NCI-H82 (cell line): Measurements from ENCODE around the gene RAI1.
A peak's percentile ranks its signal among the peaks of the same experiment; 100 is the strongest.

Experiments used
- DNase-seq: peaks from one replicate; lab custom pipeline; 2025; lab: John Stamatoyannopoulos, UW

The RAI1 gene

DNA sequence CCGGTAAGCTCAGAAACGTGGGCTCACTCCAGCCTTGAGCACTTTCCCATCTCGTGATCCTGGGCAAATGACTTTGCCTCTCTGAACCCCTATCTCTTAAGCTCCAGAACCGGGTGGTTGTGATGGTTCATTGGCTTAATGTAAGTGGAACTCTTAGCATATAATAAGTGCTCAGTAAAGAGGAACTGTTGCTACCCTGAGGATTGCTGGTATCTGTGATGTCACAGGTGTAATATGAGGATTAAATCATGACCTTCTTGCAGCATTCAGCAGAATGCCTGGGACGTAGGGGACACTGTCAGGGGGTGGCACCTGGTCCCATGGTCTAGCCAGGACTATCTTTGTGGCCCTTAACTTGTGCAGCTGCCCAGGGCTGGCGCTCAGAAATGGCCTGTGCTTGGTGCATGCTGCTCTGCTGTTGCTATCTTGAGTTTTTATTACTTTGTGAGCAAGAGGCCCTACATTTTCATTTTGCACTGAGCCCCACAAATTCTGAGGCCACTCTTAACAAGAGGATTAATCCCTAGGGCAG lies 86.7 kb downstream of the RAI1 start:
- no peak for DNase-seq

- peak; percentile 43 for DNase-seq
Measured at GRCh38 chr17:17768424-17769088, 87.3 kb downstream of the RAI1 start.

DNA sequence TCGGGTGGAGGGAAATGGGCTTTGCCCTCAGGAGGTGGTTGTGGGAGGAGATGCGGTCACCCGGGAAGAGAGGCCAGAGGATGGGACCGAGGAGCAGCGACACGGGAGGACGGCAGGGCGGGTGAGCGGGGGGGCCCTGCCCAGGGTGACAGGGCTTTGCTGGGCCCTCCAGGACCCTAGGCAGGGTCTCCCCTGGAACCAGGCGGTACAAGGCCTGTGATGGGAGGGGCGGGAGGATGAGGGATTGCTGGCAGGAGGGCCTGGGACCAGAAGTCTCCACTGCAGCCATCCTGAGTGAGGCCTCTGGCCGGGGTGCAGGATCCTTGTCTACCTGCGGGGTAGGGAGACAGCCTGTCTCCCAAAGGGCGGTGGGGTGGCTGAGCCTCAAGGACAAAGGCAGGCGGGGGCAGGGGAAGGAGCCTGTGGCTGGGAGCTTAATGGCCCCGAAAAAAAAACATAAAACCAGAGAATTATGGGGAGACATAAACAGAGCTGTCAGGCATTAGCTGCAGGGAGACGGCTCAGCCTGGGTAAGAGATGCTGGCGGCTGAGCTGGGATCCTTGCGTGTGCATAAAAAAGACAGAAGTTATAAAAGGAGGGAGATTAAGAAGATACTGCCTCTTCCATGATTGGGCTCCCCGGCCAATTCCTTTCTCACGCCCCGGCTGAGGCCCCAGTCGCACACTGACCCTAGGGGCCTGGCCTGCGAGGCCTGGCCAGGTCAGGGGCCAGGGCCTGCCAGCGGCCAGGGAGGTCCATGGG lies 88.8 kb downstream of the RAI1 start:
- DNase-seq: peak; percentile 71

GRCh38 chr17:17770632-17771044 lies 89.4 kb downstream of the RAI1 start:
- DNase-seq: peak; percentile 95

DNA sequence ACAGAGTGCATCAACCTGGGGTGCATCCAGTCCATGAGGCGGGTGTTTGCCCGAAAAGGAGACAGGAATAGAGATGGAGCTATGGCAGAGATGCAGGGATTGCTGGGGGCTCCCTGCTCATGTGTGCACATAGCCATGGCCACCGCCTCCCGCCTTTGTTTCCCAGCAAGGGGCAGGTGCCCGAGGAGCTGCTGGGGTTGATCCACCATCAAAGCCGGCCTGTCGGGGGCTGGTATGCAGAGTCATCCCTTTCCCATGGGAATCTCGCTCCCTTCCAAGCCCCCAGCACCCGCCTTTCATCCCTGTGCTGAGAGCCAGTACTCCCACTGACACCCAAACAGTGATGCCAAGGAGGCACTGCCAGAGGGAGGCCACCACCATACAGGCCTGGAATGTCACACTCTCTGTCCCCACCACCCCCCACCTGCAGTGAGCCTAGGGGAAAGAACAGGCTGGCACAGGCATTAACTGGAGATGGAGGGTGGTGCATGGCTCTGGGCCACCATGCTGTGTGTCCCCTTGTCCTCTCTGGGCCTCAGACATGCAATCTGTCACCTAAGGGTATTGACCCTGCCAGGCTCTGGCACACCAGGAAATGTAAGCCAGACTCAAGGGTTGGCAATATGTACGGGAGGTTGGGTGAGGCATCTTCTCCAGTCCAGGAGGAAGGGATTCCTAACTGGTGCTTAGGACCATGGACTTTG lies 90.4 kb downstream of the RAI1 start:
- no peak for DNase-seq

DNA sequence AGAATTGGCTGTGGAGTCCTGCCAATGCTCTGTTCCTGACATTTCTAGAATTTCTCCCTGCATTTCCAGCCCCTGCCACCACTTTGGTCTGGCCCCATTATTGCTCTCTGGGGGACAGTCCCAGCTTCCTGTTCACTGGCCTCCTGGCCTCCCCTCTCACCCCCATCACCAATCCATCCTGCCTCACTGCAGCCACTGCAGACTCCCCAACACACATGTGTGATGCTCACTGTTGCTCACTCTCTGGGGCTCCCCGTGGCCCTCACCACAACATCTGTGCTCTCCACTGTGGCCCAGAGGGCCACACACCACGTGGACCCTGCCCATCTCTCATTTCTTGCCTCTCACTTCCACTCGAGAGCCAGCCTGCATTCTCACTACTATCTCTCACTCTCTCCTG lies 91.0 kb downstream of the RAI1 start:
- no peak for DNase-seq

GRCh38 chr17:17774009-17774881 lies 93.0 kb downstream of the RAI1 start:
- no peak for DNase-seq

- no peak for DNase-seq
Measured at GRCh38 chr17:17776889-17777288, 95.6 kb downstream of the RAI1 start.

GRCh38 chr17:17778308-17779014 lies 97.2 kb downstream of the RAI1 start:
- DNase-seq: peak; percentile 33

DNA sequence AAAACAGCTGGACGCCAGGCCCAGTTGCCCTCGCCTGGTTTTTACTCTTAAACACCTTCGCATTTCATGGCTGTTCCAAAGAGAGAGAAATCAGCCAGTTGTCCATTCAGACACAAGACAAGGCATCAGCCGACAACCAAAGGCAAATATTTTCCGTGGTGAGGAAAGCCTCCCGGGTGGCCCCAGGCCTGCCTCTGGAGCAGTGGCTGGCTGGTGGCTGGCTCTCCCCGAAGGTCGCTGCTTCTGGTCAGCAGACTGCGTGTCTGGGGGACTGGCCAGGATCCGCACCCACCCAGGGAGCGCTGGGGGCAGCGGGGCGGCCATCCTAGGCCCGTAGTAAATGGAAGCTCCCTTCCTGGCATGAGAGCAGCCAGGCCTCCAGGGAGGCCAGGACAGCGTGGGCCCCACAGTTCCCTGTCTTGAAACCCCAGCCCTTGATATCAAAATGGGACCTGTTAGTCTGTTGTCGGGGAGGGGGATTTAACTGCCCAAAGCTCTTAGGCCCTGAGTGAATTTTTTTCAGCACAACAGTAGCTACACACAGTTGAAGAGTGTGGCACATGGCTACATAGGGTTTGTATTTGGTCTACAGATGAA lies 97.9 kb downstream of the RAI1 start:
- peak; percentile 49 for DNase-seq

DNA sequence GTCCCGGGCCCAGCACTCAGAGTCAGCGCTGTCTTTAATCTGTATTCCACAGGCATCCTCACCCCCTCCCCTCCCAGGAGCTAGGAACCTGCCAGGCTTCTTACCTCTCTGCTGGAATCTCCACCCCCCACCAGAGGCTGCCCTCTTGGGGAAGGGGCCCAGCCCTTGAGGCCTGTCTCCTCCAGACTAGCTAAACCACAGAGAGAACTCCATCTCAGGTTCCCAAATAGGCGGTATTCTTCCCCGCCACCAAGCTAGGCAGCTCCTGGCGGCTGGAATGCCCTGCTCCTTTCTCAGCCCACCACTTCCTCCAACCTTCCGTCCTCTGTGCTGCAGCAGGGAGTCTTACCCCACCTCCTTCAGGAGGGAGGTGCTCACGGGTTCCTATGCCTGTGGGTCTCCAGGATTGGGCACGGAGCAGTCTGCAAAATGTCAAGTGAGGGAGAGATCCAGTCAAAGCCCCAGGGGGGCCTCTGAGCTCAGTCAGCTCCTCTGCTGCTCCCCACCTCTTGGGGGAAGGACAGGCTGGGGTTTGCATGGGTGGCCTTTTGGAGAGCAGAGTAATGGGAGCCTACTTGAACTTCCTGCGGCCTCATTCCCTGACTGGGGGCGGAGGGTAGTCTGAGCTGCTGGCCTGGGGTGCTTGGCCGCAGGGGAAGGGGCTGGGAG lies 99.8 kb downstream of the RAI1 start:
- DNase-seq: peak; percentile 89

GRCh38 chr17:17781591-17782496 lies 100.6 kb downstream of the RAI1 start:
- peak; percentile 96 for DNase-seq

GRCh38 chr17:17782523-17783115 lies 101.4 kb downstream of the RAI1 start:
- DNase-seq: peak; percentile 94

- DNase-seq: peak; percentile 98
Measured at GRCh38 chr17:17783116-17783824, 102.0 kb downstream of the RAI1 start.

DNA sequence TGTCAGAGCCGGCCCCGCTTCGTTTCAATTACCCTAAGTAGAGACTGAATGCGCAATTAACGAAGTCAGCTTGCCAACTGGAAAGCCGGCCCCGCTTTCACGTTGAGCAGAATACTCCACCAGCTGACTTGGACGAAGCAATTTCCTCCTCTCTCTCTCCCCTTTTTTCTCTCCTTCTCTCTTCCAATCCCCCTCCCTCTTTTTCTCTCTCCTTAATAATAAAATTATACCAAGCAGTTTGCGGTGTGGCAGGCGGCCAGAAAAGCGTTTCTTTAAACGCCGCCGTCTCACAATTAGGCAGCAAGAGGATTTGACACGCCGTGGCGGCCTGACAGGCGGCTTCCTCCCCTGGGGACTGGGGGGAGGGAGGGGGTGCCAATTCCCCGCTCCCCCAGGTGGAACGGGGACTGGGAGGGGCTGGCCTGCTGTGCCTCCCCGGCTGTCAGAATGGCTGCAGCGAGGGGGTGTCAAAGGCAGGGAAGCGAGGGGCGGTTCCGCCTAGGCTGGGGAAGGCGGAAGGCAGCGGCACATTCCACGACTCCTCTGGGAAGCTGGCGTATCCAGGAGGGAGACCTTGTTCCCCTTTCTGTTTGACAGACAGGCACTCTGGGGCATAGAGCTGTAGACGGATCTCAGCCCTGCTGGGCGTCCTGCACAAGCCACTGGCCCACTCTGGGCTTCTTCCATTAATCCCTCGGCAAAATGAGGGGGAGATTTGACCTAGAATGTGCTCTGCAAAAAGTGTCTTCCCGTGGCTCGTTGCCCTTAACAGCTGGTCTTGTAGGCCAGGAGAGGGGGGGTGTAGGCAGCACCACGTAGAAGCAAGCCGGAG lies 102.8 kb downstream of the RAI1 start:
- DNase-seq: peak; percentile 95

DNA sequence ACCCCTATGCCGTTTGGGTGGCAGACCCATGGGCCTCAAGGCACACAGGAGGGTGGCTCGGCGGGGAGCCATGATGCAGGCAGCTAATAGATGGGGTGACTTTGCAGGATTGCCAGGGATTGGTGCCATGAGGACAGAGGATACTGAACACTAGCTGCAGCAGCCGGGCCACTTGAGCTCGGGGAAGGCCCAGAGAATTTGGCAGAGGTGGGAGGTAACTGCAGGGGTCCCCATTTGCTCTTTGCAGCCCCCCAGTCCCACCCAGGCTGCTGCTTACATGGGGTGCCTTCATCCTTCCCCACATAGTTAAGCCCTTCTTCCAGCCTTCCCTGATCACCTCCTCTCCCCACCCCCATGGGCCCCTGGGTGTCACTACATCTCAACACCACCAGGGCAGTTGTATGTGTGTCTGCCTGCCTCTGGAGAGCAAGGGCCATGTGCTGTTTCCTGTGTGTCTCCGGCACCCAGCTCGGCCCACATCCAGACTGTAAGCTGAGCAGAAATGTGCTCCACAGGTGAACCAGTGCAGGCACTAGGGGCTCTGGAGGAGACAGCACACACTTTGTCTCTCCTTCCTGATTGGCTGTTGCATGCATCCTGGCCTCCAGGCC lies 103.5 kb downstream of the RAI1 start:
- DNase-seq: peak; percentile 86

DNA sequence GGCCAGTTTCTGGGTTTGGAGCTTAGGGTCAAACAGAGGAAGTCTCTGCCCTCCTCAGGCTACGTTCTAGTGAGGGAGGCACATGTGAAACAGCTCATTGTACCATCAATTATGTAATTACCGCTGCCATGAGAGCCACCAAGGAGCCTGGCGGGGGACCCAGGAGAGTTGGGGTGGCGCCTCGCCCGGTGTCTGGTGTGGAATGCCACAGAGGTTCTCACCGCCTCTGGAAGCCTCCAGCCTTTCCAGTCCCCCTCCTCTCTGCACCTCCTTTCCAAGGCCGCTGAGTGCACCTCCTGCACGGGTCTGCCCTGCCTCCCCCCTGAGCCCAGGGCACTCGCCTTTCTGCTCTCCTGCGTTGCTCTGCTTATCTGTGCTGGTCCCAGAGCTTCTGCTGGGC lies 104.1 kb downstream of the RAI1 start:
- peak; percentile 37 for DNase-seq
